Keratinocyte (primary cell): ENCODE data around the gene GRM1.
"Not testable (repeated sequence)": the region's sequence is repeated elsewhere in the genome, so short reads cannot be mapped to it uniquely, and the experiment has no call there.

Experiments used
- CTCF ChIP-seq, 3 experiments: IDR thresholded peaks in 1 of 3; conservative IDR thresholded peaks in 1 of 3; optimal IDR thresholded peaks in 1 of 3; 2 replicates in 2 of 3; 3 replicates in 1 of 3; pipeline versions ENCODE3 to v1.5.1; 2011; ENCODE audit warnings: low read length in 3 of 3, mild to moderate bottlenecking in 3 of 3, moderate library complexity in 2 of 3, control low read depth in 1 of 3, inconsistent platforms in 1 of 3; ENCODE audit not compliant: insufficient read depth in 2 of 3; ENCODE audit errors: extremely low read depth in 1 of 3
- EZH2 ChIP-seq: IDR thresholded peaks from one replicate; pipeline ENCODE4 v1.6.1; 2012; ENCODE audit warnings: inconsistent platforms, mild to moderate bottlenecking, low read length, moderate library complexity

- TF ChIP-seq CTCF (optimal IDR thresholded peaks at IDR 0.05 in 1 of 3, IDR thresholded peaks at IDR 0.05 in 1 of 3, conservative IDR thresholded peaks at IDR 0.05 in 1 of 3; ENCODE audit: extremely low read depth in 1 of 3, insufficient read depth in 2 of 3, low read length in 3 of 3); EZH2: not testable (repeated sequence)
Measured at GRCh38 chr6:146243646-146244045, 214.8 kb downstream of the GRM1 start.
